GM11168 (cell line): Measurements from ENCODE around the gene MCF2L2.
"Not testable (repeated sequence)": the region's sequence is repeated elsewhere in the genome, so short reads cannot be mapped to it uniquely, and the experiment has no call there.

ENCODE experiments used
- in situ Hi-C: fragments of 300-500 bp; cut with MboI; formaldehyde crosslinking; loops from one replicate; pipeline ENCODE4 v1.12.0; 2022; ENCODE audit warnings: low sequenced_read_pairs; ENCODE audit not compliant: unreplicated experiment

The MCF2L2 gene

GRCh38 chr3:183255348-183255730 lies 173.1 kb downstream of the MCF2L2 start:
- in situ Hi-C loops = no loop called here

DNA sequence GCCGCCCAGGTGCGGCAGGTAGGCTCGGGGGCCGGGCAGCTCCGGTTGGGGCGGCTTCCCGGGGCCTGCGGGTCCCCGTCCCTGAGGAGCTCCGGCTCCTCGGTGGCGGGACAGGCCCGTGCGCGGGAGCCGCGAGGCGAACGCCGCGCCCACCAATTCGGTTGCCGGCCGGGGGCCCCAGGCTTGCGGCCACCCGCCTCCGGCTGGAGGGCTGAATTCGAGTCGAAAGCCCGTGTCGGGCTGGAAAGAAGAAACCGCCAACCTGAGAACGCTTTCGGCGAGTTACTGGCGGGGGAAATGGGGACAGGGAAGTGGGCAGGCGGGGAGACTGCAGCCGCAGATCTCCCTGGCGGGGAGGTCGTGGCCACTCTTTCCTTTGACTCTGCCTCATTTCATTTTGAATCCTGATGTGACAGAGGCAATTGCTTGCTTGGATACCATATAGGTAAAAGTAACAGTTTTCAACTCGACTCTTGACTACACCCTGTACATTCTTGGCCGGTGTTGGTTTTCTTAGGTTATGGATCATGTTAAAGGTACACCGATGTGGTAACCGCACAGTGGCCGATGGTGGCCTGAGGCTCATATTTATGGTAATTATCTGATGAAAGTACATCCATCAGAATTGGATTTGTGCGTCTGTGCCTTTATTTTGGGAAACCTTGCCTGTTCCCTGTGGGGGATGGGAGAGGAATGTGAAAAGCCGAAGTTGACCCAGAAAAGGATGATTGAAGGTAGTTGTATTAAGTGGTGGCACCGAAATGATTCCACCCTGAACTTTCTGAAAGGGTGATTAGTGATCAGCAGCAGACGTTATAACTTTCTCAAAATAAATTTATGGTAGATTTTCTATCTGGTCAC lies 173.7 kb downstream of the MCF2L2 start:
- in situ Hi-C loops = no loop called here

DNA sequence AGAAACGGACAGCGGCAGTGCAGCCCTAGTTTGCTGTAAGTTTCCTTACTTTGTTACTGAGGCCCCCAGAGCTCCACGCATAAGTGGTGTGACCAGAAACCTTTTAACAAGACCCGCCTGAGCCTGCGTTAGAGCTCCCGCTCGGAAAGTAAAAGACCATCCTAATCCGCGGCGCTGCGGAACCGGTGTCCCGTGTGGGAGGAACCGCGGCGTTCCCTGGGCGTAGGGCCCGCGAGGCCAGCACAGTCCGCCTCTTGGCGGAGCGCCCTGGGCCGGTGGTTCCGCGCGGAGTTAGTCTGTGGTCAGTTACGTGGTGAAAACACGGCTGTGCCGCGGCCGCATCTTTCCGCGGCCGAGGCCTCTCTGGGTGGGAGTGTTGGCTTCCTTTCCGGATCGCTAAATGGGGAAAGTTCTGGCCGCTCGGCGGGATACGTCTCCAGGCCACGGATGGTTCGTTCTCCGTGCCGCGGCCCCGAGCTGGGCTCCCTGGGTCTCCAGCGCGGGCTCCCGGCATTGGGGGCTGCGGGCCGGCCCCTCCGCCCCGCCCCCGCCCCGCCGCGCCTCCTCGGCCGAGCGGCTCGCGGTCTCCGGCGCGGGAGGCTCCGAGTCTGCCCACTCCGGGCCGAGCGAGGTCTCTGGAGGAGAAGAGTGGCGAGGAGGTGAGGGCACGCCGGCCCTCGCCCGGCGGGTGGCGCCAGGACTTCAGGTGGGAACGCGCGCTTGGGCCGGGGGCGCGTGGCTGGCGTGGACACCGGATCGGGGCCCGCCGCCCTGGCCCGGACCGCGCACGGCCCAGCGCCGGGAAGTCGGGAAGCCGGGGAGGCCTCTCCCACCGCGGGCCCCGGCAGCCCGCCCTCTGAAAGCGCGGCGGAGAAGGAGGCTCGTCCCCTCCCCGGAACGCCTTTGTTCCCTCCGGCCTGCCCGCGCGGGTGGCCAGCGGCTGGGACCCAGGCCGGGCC lies 174.6 kb downstream of the MCF2L2 start:
- in situ Hi-C loops = no loop called here

GRCh38 chr3:183252973-183253527 lies 175.4 kb downstream of the MCF2L2 start, which contains the start of gene B3GNT5:
Gene B3GNT5 (plus strand): TSS chr3:183253253. CDS start chr3:183269799, 16,546 bp downstream.
- in situ Hi-C loops = no loop called here

DNA sequence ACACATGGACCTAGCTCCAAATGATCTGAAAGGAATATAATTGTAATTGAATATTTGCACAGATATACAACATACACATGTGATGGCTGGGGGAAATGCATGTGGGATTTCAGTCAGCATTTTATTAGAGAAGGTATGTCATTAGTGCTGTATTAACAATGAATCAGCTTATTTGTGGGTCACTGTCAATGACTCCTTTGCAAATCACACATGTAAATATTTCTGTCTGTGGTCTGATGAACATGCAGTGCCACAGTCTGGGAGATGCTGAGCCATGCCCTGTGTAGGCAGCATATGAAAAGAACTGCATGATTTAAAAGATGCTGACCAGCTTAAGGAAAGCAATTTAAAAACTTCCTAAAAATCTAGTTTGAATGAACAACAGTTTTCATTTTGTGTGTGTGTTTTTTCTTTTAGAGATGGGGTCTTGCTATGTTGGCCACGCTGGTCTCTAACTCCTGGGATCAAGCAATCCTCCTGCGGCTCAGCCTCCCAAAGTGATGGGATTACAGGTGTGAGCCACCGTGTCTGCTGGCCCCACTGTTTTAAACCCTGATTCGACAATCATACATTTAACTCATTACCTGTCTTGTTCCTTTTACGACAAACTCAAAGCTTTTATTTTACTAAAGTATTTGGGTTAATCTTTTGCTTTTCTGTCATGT lies 176.2 kb downstream of the MCF2L2 start:
- in situ Hi-C loops = no loop called here

GRCh38 chr3:183249006-183249718 lies 179.3 kb downstream of the MCF2L2 start:
- in situ Hi-C loops = no loop called here

DNA sequence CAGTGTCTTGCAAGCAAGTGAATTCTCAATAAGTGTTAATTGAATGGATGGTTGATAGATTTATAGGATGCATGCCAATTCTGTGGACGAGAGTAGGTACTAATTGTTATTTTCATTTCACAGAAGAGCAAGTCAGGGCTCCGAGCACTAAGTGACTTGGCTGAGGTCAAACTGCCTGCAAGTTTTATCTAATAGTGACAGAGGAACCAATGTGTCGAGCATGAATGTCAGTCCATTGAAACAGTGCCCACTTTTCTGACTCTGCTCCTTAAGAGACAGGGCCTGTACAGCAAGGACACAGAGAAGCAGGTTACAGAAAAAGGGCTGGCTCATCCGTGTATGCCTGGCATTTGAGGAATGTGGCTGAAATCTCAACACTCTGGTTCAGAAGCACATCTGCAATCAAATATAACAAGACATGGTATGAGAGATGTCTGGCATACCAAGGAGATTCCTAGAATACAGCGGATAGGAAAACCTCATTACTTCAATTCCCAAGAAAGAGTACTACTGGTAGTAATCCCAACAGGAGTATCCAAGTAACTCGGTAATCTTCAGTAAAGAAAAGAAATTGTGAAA lies 181.3 kb downstream of the MCF2L2 start:
- in situ Hi-C loops = no loop called here

DNA sequence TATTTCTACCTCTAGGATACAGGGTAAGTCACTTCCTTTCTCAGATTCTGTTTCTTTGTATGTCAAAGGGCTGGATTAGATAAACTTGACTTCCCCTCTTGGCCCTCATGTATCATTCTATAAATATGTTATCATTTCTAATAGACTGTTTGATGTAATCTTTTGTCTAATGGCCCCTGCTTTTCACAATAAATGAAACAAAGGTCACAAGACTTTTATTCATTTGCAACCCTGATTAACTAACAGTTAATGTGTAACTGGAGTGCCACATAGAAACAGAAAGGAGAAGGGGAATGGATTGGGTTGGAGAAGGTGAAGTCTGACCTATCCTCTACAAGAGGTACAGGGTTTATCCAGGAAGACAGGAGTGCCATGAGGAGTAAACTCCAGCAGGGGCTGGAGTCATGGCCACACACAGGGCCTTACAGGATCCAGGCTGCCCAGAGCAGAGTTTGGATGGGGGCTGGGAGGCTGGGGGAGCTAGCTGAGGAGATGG lies 183.4 kb downstream of the MCF2L2 start:
- in situ Hi-C loops = no loop called here

DNA sequence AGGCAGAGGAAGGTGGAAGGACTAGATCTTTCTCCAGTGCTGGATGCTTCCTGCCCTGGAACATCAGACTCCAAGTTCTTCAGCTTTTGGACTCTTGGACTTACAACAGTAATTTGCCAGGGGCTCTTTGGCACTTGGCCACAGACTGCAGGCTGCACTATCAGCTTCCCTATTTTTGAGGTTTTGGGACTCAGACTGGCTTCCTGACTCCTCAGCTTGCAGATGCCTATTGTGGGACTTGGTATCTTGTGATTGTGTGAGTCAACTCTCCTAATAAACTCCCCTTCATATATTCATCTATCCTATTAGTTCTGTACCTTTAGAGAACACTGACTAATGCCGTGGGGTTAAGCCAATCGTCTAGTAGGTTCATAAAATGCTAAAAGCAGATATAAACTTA lies 184.2 kb downstream of the MCF2L2 start:
- in situ Hi-C loops = no loop called here

- in situ Hi-C loops = no loop called here
Measured at GRCh38 chr3:183242431-183242830, 186.0 kb downstream of the MCF2L2 start.

GRCh38 chr3:183239046-183239445 lies 189.4 kb downstream of the MCF2L2 start:
- in situ Hi-C loops = no loop called here

GRCh38 chr3:183233966-183234365 lies 194.5 kb downstream of the MCF2L2 start:
- in situ Hi-C loops = no loop called here

- in situ Hi-C loops = no loop called here
Measured at GRCh38 chr3:183230826-183231225, 197.6 kb downstream of the MCF2L2 start.

- in situ Hi-C loops = not testable (repeated sequence)
Measured at GRCh38 chr3:183230251-183230650, 198.2 kb downstream of the MCF2L2 start.

DNA sequence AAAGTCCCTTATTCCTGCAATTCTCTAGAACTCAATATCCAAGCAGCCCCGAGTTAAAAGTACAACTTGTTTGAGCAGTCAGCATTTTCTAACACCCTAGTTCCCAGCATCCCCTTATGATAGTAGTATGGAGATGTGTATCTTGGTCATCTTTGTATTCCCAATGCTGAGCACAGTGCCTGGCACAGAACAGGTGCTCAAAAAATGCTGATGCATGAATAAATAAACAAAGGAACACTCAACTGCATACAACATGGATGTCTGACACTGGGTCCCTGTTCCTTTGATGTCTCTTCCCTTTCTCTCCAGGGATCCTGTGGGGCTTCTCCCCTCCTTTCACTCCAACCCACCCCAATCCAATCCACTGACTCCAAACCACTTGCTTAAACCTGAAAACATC lies 199.2 kb downstream of the MCF2L2 start:
- in situ Hi-C loops = no loop called here

- in situ Hi-C loops = no loop called here
Measured at GRCh38 chr3:183227586-183227985, 200.8 kb downstream of the MCF2L2 start.

- in situ Hi-C loops = no loop called here
Measured at GRCh38 chr3:183226333-183226890, 202.0 kb downstream of the MCF2L2 start.

- in situ Hi-C loops = no loop called here
Measured at GRCh38 chr3:183224180-183224970, 204.0 kb downstream of the MCF2L2 start.
